Measurements from ENCODE around the gene MYO3B.
A peak's percentile ranks its signal among the peaks of the same experiment; 100 is the strongest.
"Not testable (repeated sequence)": the region's sequence is repeated elsewhere in the genome, so short reads cannot be mapped to it uniquely, and the experiment has no call there.

The MYO3B gene

GRCh38 chr2:170425281-170425751 is 247.4 kb downstream of the MYO3B start:
- no peaks in the 10 kb centered on the region for H3K27me3 ChIP-seq (ENCODE audit: insufficient read depth, low read length)
- H3K4me1 ChIP-seq (ENCODE audit: insufficient read depth, low read length): no peaks in the 10 kb centered on the region
- no peak overlapping the region for H3K9ac ChIP-seq (ENCODE audit: low read depth, low read length)
- H3K4me3 ChIP-seq (ENCODE audit: low read length): no peak overlapping the region
- H3K27ac ChIP-seq (ENCODE audit: low read length): no peak overlapping the region
- H3K9me3 ChIP-seq (ENCODE audit: insufficient read depth, low read depth, low read length): no peaks in the 10 kb centered on the region
- H3K36me3 ChIP-seq (ENCODE audit: insufficient read depth, low read depth, low read length): no peaks in the 10 kb centered on the region

- H3K9me3 ChIP-seq (ENCODE audit: insufficient read depth, low read depth, low read length): no peaks in the 10 kb centered on the region
- no peak overlapping the region for H3K9ac ChIP-seq (ENCODE audit: low read depth, low read length)
- no peak overlapping the region for H3K4me3 ChIP-seq (ENCODE audit: low read length)
- H3K27me3 ChIP-seq (ENCODE audit: insufficient read depth, low read length): no peaks in the 10 kb centered on the region
- H3K4me1 ChIP-seq (ENCODE audit: insufficient read depth, low read length): no peaks in the 10 kb centered on the region
- H3K27ac ChIP-seq (ENCODE audit: low read length): no peak overlapping the region
- H3K36me3 ChIP-seq (ENCODE audit: insufficient read depth, low read depth, low read length): no peaks in the 10 kb centered on the region
Observed at GRCh38 chr2:170428868-170429267, 250.9 kb downstream of the MYO3B start.

DNA sequence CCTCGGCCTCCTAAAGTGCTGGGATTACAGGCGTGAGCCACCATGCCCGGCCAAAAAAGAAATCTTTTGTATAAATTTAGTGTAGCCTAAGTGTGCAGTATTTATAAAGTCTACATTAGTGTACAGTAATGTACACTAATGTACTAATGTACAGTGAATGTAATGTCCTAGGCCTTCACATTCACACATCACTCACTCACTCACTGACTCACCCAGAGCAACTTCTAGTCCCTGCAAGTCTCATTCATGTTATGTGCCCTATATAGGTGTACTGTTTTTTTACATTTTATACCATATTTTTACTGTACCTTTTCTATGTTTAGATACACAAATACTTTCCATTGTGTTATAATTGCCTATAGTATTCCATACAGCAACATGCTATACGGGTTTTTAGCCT is 254.9 kb downstream of the MYO3B start:
- peaks cover 22% of the 10 kb centered on the region; the same call in 1 of the 2 replicates for H3K4me1 ChIP-seq (ENCODE audit: insufficient read depth, low read length)
- no peak overlapping the region for H3K9ac ChIP-seq (ENCODE audit: low read depth, low read length)
- H3K9me3 ChIP-seq (ENCODE audit: insufficient read depth, low read depth, low read length): no peaks in the 10 kb centered on the region
- peaks cover 32% of the 10 kb centered on the region for H3K27me3 ChIP-seq (ENCODE audit: insufficient read depth, low read length)
- no peak overlapping the region for H3K4me3 ChIP-seq (ENCODE audit: low read length)
- H3K36me3 ChIP-seq (ENCODE audit: insufficient read depth, low read depth, low read length): no peaks in the 10 kb centered on the region
- no peak overlapping the region for H3K27ac ChIP-seq (ENCODE audit: low read length)

DNA sequence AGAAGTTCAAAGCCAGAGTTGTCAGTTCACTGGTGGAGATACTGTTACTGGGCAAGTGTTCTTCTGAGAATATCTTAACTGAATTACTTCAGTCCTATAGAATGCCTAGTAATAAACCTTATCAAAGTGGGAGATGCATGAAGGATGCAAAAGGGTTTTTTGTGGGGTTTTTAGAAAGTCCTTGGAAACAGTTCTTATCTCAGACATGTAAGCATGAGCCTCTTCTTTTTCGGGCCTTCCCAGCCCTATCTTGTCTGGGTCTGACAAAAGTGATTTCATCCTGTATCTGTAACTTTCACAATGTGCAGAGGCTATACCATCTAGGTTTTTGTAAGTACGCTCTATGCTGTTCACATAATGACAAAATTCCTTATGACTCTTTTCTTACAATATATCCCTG is 255.5 kb downstream of the MYO3B start:
- no peak overlapping the region for H3K9ac ChIP-seq (ENCODE audit: low read depth, low read length)
- H3K4me1 ChIP-seq (ENCODE audit: insufficient read depth, low read length): peaks cover 22% of the 10 kb centered on the region; the same call in 1 of the 2 replicates
- no peaks in the 10 kb centered on the region for H3K36me3 ChIP-seq (ENCODE audit: insufficient read depth, low read depth, low read length)
- H3K9me3 ChIP-seq (ENCODE audit: insufficient read depth, low read depth, low read length): no peaks in the 10 kb centered on the region
- no peak overlapping the region for H3K27ac ChIP-seq (ENCODE audit: low read length)
- H3K4me3 ChIP-seq (ENCODE audit: low read length): no peak overlapping the region
- H3K27me3 ChIP-seq (ENCODE audit: insufficient read depth, low read length): peaks cover 38% of the 10 kb centered on the region

- peaks cover 39% of the 10 kb centered on the region for H3K27me3 ChIP-seq (ENCODE audit: insufficient read depth, low read length)
- not testable (repeated sequence) for H3K36me3 ChIP-seq (ENCODE audit: insufficient read depth, low read depth, low read length); H3K9ac ChIP-seq (ENCODE audit: low read depth, low read length); H3K4me3 ChIP-seq (ENCODE audit: low read length); H3K9me3 ChIP-seq (ENCODE audit: insufficient read depth, low read depth, low read length); H3K27ac ChIP-seq (ENCODE audit: low read length)
- H3K4me1 ChIP-seq (ENCODE audit: insufficient read depth, low read length): peaks cover 22% of the 10 kb centered on the region; the same call in 1 of the 2 replicates
Observed at GRCh38 chr2:170434396-170434795, 256.4 kb downstream of the MYO3B start.

DNA sequence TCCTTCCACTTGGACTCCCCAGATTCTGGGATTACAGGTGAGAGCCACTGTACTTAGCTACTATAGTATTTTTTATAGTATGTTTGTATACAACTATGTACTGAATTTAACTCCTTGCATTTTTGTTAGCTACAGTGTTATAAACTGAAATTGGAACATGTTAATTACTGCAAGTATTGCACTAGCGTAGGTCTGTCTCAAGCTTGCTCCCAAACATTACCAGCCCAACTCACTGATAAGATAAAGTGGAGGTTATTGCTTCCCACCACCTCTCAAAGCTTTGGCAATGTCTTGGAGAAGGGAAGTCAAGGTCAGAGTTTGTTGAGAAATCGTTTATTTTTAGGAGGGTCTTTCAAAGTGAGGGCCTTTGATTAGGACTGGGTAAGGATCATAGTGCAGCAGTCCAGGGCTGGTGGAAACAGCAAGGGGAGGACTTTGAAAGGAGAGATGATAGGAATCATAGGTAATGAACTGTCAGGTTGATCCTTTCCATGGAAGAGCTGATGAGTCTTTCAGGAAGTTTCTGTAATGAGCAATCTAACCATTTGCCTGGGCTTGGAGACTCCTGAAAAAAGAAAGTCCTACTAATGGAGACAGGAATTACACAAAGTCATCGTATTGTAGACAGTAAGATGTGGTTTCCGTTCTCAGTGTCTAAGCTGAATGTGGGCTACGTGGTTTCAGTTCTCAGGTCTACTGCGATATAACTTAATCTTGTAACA is 257.1 kb downstream of the MYO3B start:
- H3K4me3 ChIP-seq (ENCODE audit: low read length): no peak overlapping the region
- H3K9me3 ChIP-seq (ENCODE audit: insufficient read depth, low read depth, low read length): no peaks in the 10 kb centered on the region
- peaks cover 22% of the 10 kb centered on the region; the same call in 1 of the 2 replicates for H3K4me1 ChIP-seq (ENCODE audit: insufficient read depth, low read length)
- H3K27me3 ChIP-seq (ENCODE audit: insufficient read depth, low read length): peaks cover 39% of the 10 kb centered on the region
- no peaks in the 10 kb centered on the region for H3K36me3 ChIP-seq (ENCODE audit: insufficient read depth, low read depth, low read length)
- no peak overlapping the region for H3K27ac ChIP-seq (ENCODE audit: low read length)
- no peak overlapping the region for H3K9ac ChIP-seq (ENCODE audit: low read depth, low read length)

DNA sequence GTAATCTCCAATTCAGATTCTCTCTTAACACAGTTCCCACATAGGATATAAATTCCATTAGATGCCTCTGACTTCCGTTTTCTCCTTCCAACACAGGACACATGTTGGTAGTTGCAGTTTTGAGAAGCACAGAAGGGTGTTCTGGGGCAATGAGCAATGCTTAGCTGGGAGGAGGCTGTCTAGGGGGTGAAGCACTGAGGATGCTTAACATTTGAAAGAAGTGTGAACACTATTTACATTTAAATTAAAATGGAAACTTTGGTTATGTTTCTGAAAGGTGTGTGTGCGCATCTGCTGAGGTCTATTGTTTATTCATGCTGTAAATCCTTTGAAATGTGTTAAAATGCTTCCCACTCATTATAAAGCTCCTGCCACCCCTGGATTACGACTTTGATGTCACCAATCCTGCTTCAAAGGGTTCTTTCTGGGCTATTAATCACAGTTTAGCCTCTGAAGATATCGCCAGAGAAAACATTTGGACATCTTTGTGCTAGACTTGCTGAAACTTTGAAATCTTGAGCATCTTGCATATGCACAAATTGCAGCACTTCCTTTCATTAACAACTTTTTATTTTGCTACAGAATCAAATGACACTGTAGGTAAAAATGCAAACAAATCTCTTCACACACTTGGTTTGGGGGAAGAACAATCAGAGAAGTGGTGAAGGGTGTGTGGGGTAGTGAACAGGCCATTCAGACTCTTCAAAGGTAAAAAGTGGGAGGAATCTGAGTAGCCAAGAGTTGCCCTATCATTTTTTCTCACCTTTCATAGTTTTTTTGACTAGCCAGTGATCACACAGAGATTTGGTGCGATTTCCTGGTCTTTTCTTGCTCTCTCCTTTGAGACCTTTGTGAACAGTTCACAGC is 258.4 kb downstream of the MYO3B start:
- H3K36me3 ChIP-seq (ENCODE audit: insufficient read depth, low read depth, low read length): no peaks in the 10 kb centered on the region
- H3K4me1 ChIP-seq (ENCODE audit: insufficient read depth, low read length): peaks cover 22% of the 10 kb centered on the region; the same call in 1 of the 2 replicates
- peaks cover 39% of the 10 kb centered on the region for H3K27me3 ChIP-seq (ENCODE audit: insufficient read depth, low read length)
- peak overlapping the region; percentile 12; the same call in 1 of the 2 replicates for H3K4me3 ChIP-seq (ENCODE audit: low read length)
- no peak overlapping the region for H3K27ac ChIP-seq (ENCODE audit: low read length)
- no peak overlapping the region for H3K9ac ChIP-seq (ENCODE audit: low read depth, low read length)
- no peaks in the 10 kb centered on the region for H3K9me3 ChIP-seq (ENCODE audit: insufficient read depth, low read depth, low read length)

GRCh38 chr2:170446078-170446477 is 268.1 kb downstream of the MYO3B start:
- Histone ChIP-seq H3K36me3 (ENCODE audit: insufficient read depth, low read depth, low read length) (no peaks in the 10 kb centered on the region; the same call in 1 of the 2 replicates), H3K9ac (ENCODE audit: low read depth, low read length) (no peak overlapping the region), H3K4me3 (ENCODE audit: low read length) (no peak overlapping the region), H3K4me1 (ENCODE audit: insufficient read depth, low read length) (no peaks in the 10 kb centered on the region), H3K27ac (ENCODE audit: low read length) (no peak overlapping the region), H3K9me3 (ENCODE audit: insufficient read depth, low read depth, low read length) (peaks cover 25% of the 10 kb centered on the region), H3K27me3 (ENCODE audit: insufficient read depth, low read length) (no peaks in the 10 kb centered on the region)

GRCh38 chr2:170449034-170449433 is 271.1 kb downstream of the MYO3B start:
- Histone ChIP-seq H3K9me3 (ENCODE audit: insufficient read depth, low read depth, low read length) (peaks cover 36% of the 10 kb centered on the region), H3K27me3 (ENCODE audit: insufficient read depth, low read length) (no peaks in the 10 kb centered on the region), H3K4me3 (ENCODE audit: low read length) (no peak overlapping the region), H3K27ac (ENCODE audit: low read length) (no peak overlapping the region), H3K36me3 (ENCODE audit: insufficient read depth, low read depth, low read length) (no peaks in the 10 kb centered on the region; the same call in 1 of the 2 replicates), H3K9ac (ENCODE audit: low read depth, low read length) (no peak overlapping the region), H3K4me1 (ENCODE audit: insufficient read depth, low read length) (no peaks in the 10 kb centered on the region)

- Histone ChIP-seq H3K4me3 (ENCODE audit: low read length) (no peak overlapping the region), H3K27me3 (ENCODE audit: insufficient read depth, low read length) (no peaks in the 10 kb centered on the region), H3K4me1 (ENCODE audit: insufficient read depth, low read length) (no peaks in the 10 kb centered on the region), H3K9me3 (ENCODE audit: insufficient read depth, low read depth, low read length) (peaks cover 20% of the 10 kb centered on the region), H3K9ac (ENCODE audit: low read depth, low read length) (no peak overlapping the region), H3K36me3 (ENCODE audit: insufficient read depth, low read depth, low read length) (no peaks in the 10 kb centered on the region; the same call in 1 of the 2 replicates), H3K27ac (ENCODE audit: low read length) (no peak overlapping the region)
Observed at GRCh38 chr2:170454471-170455372, 276.8 kb downstream of the MYO3B start.
